NCI-H2107 treated with DMSO at 0.1 percent for 48 hours (cell line): ENCODE data around the gene HLA-DQB1.
"Not testable (repeated sequence)": the region's sequence is repeated elsewhere in the genome, so short reads cannot be mapped to it uniquely, and the experiment has no call there.

Source experiments
- DNase-seq: peaks from one replicate; lab custom pipeline; 2025; ENCODE audit not compliant: unreplicated experiment; lab: John Stamatoyannopoulos, UW

The HLA-DQB1 gene

DNA sequence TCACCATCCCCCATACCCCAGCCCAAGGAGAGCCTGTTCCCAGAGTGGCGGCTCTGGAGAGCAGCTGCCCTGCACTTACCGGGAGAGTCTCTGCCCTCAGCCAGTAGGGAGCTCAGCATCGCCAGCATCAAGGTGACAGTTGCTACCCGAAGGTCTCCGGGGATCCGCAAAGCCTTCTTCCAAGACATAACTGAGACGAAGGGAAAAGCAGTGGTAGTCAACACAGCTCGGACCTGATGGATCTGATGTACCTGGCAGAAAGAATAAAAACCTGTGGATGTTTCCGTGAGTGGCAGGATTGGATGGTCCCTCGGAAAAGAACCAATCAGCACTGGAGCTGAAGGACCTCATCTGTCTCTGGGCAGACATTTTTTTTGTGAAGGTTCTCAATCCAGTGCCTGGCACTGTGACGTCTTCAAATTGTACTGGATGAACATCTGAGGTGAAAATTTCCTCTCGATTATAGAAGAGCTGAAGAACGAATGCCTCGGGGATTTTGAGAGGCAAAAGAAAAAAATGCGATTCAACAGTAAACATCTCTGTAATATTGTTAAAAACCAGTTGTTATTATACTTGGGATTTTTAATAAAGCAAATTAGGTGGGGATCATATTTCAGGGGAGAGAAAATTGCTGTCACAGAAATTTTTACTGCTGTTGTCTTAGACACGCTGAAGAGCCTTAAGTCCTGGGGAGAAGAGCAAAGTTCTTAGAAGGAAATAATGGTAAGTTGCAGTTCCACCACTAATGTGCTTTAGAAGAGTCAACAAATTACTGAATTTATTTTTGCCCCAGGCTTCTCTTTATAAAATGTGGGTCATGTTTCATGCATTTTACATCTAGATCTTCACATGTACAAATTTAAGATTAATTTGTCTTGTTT, at the start of gene HLA-DQB1:
TSS of gene HLA-DQB1 (minus strand) at position 238 of the 881 bp plus-strand sequence. CDS start at position 188, 50 bp downstream.
- no peak for DNase-seq

DNA sequence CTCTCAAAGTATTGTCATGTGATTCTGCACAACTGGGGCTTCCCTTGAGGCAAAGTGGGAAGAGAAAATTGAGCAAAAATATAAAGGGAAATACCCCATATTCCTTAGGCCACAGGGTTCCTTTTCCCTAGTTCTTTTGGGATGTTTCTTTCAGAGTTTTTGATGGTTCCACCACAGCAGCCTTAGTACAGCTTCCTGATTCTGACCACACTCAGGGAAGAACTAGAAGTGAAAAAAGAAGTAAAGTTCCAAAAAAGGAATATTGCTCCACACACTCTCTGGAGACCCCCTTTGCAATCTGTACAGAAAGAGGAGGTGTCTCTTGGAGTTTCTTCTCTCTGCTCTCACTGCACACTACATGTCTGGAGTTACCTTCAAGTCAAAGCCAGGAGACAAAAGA, 46.8 kb upstream of the HLA-DQB1 start:
- no peak for DNase-seq

DNA sequence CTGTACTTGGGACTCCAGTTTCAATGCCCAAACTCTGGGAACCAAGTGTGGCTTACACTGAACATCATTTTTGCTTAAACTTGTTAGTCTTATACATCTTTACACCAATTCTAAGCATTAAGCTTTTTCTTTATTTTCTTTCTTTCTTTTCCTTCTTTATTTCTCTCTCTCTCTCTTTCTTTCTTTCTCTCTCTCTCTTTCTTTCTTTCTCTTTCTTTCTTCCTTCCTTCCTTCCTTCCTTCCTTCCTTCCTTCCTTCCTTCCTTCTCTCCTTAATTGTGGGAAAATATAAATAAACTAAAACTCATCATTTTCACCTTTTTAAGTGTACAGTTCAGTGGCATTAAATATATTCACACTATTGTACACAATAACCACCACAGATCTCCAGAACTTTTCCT, 43.2 kb upstream of the HLA-DQB1 start:
- no peak for DNase-seq

DNA sequence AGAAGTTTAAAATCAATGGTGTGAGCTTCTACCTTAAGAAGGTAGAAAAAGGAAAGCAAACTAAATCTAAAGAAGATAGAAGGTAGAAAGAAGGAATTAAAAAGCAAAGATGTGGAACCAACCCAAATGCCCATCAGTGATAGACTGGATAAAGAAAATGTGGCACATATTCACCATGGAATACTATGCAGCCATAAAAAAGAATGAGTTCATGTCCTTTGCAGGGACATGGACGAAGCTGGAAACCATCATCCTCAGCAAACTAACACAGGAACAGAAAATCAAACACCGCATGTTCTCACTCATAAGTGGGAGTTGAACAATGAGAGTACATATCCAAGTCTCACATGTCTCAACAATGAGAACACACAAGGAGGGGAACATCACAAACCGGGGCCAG, 38.7 kb upstream of the HLA-DQB1 start:
- not testable (repeated sequence) for DNase-seq

DNA sequence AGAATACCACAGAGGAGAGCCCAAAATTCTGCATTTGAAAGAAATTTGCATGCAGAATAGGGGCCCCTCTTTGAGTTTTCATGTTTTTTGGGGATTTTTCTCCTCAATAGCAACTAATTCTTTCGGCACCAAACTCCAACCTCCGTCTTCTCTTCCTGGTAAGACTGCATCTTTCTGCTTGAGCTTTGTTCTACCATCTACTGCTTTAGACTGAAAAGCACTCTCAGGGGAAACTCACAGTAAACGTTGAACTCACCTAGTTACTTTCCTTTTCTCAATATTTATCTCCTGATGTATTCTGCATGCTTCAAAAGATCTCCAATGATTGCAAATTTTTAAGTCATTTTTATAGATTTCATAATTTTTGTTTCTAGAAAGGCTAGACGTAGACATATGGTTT, 36.9 kb upstream of the HLA-DQB1 start:
- DNase-seq, result no peak

DNA sequence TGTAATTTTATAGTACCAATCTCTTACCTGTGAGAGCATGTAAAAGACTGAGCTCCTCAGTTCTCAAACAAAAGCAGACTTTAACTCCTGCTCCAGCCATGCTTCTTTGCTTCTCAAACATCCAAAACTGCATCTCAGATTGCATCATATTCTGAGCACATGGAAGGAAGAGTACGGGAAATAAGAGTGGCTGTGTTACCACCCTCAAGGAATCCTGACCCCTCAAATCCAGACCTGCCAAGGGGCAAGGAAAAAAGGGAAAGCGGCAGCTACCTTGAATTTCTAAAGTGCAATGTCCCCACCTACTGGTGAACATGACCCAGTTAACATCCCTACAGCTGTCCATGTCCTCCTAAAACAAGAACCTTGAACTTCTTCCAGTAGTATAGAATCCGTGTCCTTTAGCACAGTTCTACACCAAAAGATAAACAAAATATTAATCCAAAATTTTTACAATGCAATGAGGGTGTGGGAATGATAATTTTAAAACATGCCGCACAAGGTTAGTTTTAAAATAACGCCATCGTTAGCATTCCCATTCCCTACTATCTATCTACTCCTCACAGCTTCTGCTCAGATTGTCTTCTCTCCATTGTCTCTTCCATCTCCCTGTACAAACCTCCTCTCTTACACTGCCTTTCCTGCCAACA, 34.1 kb upstream of the HLA-DQB1 start:
- DNase-seq, result peak; percentile 10

DNA sequence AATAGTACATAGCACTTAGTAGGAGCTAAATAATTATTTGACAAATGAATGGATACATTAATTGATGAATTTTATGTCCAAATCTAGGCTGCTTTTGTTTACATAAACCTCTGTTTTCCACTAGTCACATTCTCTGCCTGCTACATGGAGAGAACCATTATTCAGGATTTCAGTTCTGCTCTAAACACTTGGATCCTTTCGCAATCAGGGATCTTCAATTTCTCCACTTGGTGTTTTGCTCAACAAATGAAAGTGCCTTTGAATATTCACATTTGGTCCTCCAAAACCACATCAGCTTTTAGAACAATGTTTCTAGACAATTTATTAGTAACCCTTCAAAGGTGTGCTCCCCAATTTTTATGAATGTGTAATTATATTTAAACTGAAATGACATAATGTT, 30.6 kb upstream of the HLA-DQB1 start:
- no peak for DNase-seq

DNA sequence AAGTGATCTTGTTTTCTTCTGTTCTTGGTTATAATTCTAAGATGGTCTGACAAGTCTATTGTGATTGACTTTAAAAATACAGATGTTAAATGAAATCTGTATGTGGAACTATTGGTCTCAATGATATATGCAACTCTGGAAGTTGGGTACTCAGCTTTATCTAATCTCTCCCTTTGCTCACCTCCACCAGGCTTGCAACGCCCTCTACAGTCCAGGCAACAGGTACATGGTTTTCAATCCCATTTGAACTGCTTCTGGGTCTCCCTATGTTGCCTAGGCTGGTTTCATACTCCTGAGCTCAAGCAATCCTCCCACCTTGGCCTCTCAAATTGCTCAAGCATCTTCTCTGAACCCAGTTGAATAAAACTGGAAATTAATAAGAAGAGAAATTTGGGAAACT, 25.6 kb upstream of the HLA-DQB1 start:
- DNase-seq, result no peak

DNA sequence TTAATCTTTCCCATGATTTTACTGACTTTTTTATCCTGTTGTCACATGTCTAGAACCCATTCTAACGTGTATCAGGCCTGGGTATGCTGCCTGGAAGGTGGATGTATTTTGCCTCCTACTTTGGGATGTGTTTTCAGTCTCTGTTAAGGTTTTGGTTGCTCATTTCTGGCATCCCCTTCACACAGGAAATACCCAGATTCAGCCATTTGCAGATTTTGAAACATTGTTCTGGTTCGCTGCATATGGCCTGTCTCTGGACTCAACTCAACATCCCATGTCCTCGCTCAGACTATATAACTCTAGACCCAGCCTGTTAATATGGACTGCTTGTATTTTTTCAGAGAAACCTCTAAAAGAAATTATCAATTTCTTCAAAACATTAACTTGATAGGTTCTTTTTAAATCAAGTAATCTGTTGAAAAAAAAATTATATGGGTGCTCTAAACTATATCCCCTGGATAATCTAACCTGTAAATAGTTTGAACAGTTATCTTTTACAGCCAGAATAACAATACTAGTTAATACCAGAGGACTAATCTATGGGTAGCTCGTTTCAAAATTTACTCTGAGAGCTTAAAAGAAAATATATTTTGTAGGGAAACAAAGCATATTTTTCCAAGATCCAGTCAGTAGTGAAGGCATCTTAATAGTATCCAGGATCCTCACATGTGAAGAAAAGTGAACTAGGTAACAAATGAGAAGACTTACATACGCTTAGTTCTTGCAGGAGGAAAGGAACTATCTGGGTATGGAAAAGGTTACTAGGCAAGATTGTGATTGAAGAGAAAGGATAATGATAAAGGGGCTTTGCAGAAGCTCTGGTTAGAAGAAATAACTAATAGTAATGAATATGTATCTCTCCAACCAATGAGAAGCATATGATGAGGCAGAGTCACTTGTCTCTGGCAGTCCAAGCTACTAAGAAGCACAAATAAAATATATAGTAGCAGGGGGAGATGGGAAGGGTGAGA, 23.4 kb upstream of the HLA-DQB1 start:
- DNase-seq, result no peak

DNA sequence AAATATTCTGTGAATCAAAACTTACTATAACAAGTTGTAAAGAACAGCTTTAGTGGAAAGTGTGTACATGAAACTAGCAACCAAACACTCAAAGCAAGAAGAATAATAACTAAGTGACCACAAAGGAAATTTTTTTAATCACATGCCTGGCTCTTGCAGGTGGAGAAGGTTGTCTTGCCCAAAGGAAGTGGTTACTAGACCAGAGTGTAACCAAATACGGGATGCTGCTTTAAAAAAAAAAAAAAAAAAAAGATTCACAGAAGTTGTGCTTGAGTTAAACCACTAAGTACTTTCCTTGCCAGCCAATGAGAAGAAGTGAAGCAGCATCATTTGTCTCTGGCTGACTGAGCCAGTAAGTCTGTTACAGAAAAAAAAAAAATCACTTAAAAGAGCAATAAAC, 19.1 kb upstream of the HLA-DQB1 start:
- no peak for DNase-seq

DNA sequence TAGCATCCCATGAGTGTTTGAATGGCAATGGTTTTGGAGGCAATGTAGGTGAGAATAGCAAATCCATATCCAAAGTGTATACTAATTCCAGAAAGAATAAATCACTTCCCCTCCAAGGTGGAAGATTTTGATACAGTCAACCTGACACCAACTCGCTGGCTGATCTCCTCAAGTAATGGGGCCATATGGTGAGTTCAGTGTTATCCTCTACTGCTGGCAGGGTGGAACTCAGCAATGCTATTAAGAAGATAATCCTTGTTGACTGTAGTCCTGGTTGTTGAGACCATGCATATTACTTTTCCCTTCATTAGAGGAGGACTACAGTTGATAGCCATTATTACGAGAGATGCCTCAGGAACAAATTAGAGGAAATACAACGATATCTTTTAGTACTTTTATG, 17.8 kb upstream of the HLA-DQB1 start:
- DNase-seq, result no peak

DNA sequence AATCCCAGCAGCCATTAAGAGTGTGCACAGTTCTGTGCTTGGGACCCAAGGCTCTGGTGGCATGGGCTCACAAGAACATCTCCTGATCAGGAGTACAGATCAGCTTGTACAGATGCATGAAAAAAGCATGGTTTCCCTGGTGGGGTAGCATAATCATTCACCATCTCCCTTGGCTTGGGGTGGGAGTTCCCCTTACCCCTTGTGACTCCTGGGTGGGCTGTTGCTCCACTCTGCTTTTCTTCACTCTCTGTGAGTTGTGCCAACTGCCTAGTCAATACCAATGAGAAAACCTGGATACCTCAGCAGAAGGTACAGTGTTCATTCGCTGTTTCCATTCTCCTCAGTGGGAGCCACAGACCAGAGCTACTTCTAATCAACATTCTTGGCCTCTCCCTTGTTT, 13.6 kb upstream of the HLA-DQB1 start:
- DNase-seq, result no peak

DNA sequence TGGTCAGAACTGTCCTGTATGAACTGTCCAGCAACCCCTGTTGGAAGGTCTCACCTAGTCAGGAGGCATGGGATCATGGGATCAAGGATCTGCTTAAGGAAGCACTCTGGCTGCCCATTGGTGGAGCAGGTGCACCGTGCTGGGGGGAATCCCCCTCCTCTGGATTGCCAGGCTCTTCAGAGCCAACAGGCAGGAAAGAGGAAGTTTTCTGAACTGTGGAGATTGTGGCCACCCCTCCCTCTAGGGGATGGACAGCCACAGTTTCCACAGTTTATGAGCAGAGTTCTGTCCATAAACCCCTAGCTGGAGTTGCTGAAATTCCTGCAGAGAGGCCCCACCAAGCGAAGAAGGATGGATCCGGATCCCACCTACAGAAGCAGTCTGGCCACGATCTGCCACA, 13.0 kb upstream of the HLA-DQB1 start:
- DNase-seq, result no peak

DNA sequence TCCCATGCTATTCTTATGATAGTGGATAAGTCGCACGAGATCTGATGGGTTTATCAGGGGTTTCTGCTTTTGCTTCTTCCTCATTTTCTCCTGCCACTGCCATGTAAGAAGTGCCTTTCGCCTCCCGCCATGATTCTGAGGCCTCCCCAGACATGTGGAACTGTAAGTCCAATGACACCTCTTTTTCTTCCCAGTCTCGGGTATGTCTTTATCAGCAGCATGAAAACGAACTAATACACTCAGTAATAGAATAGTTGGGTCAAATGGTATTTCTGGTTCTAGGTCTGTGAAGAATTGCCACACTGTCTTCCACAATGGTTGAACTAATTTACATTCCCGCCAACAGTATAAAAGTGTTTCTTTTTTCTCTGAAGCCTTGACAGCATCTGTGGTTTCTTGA, 7.7 kb upstream of the HLA-DQB1 start:
- DNase-seq, result not testable (repeated sequence)

DNA sequence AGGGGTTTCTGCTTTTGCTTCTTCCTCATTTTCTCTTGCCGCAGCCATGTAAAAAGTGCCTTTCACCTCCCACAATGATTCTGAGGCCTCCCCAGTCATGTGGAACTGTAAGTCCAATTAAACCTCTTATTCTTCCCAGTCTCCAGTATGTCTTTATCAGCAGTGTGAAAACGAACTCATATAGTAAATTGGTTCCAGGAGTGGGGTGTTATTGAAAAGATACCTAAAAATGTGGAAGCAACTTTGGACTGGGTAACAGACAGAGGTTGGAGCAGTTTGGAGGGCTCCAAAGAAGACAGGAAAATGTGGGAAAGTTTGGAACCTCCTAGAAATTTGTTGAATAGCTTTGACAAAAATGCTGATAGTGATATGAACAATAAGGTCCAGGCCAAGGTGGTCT, 5.5 kb upstream of the HLA-DQB1 start:
- DNase-seq, result not testable (repeated sequence)

DNA sequence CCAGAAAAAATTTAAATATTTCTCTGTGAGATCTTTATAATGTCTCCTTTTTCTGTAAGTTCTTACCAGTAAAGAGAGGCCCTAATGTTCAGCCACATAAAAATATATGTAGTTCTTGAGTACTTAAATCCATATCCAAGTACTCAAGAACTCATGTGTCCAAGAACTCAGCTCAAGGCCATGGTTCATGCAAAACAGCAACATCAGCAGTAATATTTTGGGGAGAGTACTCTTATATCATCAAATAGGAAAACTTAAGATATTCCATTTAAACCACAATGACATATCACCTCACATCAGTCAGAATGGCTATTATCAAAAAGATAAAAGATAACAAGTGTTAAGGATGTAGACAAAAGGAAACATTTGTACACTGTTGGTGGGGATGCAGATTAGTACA, 3.4 kb upstream of the HLA-DQB1 start:
- no peak for DNase-seq

DNA sequence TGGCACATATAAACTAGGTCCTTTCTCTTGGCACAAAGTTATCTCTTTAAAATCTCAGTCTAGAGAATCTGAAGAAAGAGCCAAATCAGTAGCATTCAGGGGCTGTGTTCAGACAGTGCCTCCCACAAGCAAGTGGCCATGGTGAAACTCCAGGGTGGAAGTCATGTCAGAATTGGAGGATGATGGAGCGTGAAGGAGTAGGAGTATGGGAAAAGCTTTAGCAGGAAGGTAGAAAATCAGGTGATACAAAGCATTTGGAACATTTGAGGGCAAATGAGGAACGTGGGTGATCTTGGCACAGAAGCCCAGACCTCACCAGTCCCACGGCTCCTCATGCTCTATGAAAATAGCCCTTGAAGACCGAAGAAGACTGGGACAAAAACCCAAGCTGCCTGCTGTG, 2.8 kb upstream of the HLA-DQB1 start:
- no peak for DNase-seq

DNA sequence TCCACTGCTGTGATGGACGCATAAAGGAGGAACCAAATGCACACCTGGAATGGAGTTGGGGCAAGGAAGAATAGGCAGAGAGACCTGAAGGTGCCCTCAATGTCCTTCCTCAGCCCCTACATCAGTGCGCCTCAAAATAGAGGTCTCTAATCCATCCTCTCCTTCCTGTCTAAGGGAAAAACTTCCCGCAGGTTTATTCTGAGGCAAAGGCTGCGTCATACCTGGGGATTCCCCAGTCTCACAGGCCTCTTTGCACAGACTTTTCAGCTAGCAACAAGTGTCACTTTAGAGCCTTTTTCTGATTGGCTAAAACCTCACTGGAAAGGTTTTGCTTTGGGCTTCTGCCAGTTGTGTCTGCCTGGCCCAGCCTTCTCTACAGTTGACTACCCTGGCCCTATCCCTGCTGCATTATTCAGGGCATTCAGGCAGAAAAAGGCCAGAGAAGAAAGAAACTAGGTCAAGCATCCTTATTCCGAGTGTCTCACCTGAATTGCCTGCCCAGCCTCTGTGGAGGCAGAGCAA, 1.8 kb upstream of the HLA-DQB1 start:
- no peak for DNase-seq

DNA sequence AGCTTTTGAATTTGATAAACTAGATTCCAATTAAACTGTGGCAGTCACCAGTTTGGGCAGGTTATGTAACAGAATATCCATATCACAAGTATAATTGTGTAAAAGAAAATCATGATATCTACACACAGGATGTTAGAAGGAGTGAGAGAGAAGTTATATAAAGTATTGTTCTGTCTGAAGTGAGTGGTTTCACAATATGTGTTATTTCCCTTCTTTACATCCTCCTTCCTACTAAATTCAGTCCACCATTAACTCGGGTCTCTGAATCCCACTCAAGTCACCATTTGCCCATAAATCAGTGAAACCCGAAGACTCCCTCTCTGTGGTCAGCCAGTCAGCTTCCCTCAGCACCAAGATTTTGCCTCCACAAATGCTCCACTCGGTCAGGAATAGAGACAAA, 796 bp downstream of the HLA-DQB1 start:
- no peak for DNase-seq

DNA sequence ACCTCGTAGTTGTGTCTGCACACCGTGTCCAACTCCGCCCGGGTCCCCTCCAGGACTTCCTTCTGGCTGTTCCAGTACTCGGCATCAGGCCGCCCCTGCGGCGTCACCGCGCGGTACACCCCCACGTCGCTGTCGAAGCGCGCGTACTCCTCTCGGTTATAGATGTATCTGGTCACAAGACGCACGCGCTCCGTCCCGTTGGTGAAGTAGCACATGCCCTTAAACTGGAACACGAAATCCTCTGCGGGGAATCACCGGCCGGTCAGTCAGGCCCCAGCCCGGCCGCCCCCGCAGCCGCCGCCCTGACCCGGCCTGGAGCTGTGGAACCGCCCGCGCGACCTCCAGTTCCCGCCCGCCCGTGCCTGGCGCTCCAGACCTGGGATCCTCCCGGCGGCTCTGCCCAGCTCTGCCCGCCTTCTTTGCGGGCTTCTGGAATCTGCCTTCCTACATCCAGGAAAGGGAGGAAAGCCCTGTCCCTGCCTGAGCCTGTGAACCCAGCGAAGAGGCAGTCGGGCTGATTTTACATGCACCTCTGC, 1.6 kb downstream of the HLA-DQB1 start:
- no peak for DNase-seq

DNA sequence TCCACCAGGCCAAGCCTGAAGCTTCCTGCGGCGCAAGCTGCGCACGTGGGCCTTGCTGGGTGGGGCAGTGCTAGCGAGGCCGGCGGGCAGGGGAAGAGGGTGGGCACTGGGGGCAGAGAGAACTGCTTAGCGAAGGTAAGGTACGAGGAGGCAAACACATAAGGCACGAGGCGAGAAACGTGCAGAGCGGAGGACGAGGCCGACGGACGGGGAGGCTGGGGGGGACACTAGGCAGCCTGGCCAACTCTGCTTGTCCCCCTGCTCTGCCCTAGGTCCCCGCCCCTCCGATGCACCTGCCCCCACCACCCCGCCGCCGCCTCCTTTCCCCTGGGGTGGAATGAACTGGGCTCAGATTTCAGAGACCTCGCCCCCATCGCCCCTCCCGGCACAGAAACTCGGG, 2.1 kb downstream of the HLA-DQB1 start:
- no peak for DNase-seq
